HG02840 (cell line): ENCODE data around the gene GADL1.

Experiments used
- ATAC-seq: cut with Tn5 transposase; IDR thresholded peaks from one replicate; pipeline ENCODE4 v1.9.1; 2021; ENCODE audit warnings: mild to moderate bottlenecking, moderate library complexity, moderate number of reproducible peaks; ENCODE audit not compliant: unreplicated experiment, low FRiP score

Gene GADL1

GRCh38 chr3:30733209-30733608 lies 161.3 kb downstream of the GADL1 start:
- no peak for ATAC-seq

- ATAC-seq, result no peak
These were observed 163.5 kb downstream of the GADL1 start for GRCh38 chr3:30730967-30731366.

- no peak for ATAC-seq
These were observed 164.5 kb downstream of the GADL1 start for GRCh38 chr3:30729936-30730335.

GRCh38 chr3:30729512-30729911 lies 164.9 kb downstream of the GADL1 start:
- ATAC-seq, result no peak

GRCh38 chr3:30728143-30728542 lies 166.3 kb downstream of the GADL1 start:
- ATAC-seq, result no peak

GRCh38 chr3:30724863-30725262 lies 169.6 kb downstream of the GADL1 start:
- no peak for ATAC-seq

GRCh38 chr3:30723211-30723610 lies 171.2 kb downstream of the GADL1 start:
- ATAC-seq, result no peak

GRCh38 chr3:30721314-30721634 lies 173.2 kb downstream of the GADL1 start:
- no peak for ATAC-seq

GRCh38 chr3:30720586-30721313 lies 173.7 kb downstream of the GADL1 start:
- ATAC-seq, result no peak

GRCh38 chr3:30719536-30719935 lies 174.9 kb downstream of the GADL1 start:
- no peak for ATAC-seq

- ATAC-seq, result no peak
These were observed 180.5 kb downstream of the GADL1 start for GRCh38 chr3:30713885-30714503.

GRCh38 chr3:30712991-30713390 lies 181.5 kb downstream of the GADL1 start:
- no peak for ATAC-seq

GRCh38 chr3:30711867-30712266 lies 182.6 kb downstream of the GADL1 start:
- no peak for ATAC-seq

- no peak for ATAC-seq
These were observed 183.3 kb downstream of the GADL1 start for GRCh38 chr3:30711151-30711550.

- no peak for ATAC-seq
These were observed 184.4 kb downstream of the GADL1 start for GRCh38 chr3:30710017-30710416.

GRCh38 chr3:30708472-30708871 lies 186.0 kb downstream of the GADL1 start:
- ATAC-seq, result no peak

GRCh38 chr3:30707825-30708224 lies 186.6 kb downstream of the GADL1 start:
- ATAC-seq, result no peak

- ATAC-seq, result no peak
These were observed 189.2 kb downstream of the GADL1 start for GRCh38 chr3:30704931-30705890.

- ATAC-seq, result no peak
These were observed 191.5 kb downstream of the GADL1 start for GRCh38 chr3:30702828-30703397.

- no peak for ATAC-seq
These were observed 192.2 kb downstream of the GADL1 start for GRCh38 chr3:30702038-30702827.
